IMR-90 (cell line): Measurements from ENCODE around the gene CACNA2D3. TPM values are rescaled to one million over a fixed set of nuclear protein-coding genes. Genes with fewer than 3 reads are reported as not detected.

Experiments used
- ATAC-seq: fragments of 200-7000 bp; cut with Tn5 transposase; 2 replicates; pipeline ENCODE4 v1.9.1; 2020; ENCODE audit warnings: low read depth, mild to moderate bottlenecking, moderate library complexity
- BruUV-seq: library from RNA; stranded (reverse); fragments of 400-500 nt; replicated peaks from 2 replicates; lab custom pipeline; 2021; lab: Mats Ljungman, UMichigan
- CTCF ChIA-PET: fragments of 300-600 bp; formaldehyde crosslinking; extraction: SDS; loops from one replicate; lab custom pipeline; 2021; ENCODE audit warnings: antibody characterized with exemption; lab: Yijun Ruan, JAX
- POLR2A ChIA-PET: fragments of 300-600 bp; sonication (Branson Sonifier 250); formaldehyde crosslinking; loops from one replicate; lab custom pipeline; 2022; ENCODE audit warnings: antibody characterized with exemption; ENCODE audit not compliant: unreplicated experiment; lab: Charles Lee
- DNase-seq: peaks from one replicate; pipeline ENCODE4 v3.0.0; 2013
- H2AFZ ChIP-seq: replicated peaks from 2 replicates; pipeline ENCODE3; 2013; ENCODE audit warnings: low read length, mild to moderate bottlenecking; ENCODE audit not compliant: poor library complexity
- H2AK5ac ChIP-seq: 2 replicates; pipeline ENCODE4 v1.6.1; 2013; ENCODE audit warnings: low read depth, low read length, inconsistent platforms
- H2AK9ac ChIP-seq: replicated peaks from 2 replicates; pipeline ENCODE3; 2013; ENCODE audit warnings: mild to moderate bottlenecking, low read depth, low read length, moderate library complexity; ENCODE audit not compliant: poor library complexity
- H2BK120ac ChIP-seq: 2 replicates; pipeline ENCODE4 v1.6.1; 2013; ENCODE audit warnings: low read depth, low read length, inconsistent platforms
- H2BK15ac ChIP-seq: 3 replicates; pipeline ENCODE4 v1.6.1; 2013; ENCODE audit warnings: low read depth, low read length, inconsistent platforms
- H2BK20ac ChIP-seq: 2 replicates; pipeline ENCODE4 v1.6.1; 2013; ENCODE audit warnings: low read depth, mild to moderate bottlenecking, inconsistent platforms, low read length, moderate library complexity
- H2BK5ac ChIP-seq: 2 replicates; pipeline ENCODE4 v1.6.1; 2013; ENCODE audit warnings: mild to moderate bottlenecking, low read depth, low read length, inconsistent platforms; ENCODE audit not compliant: poor library complexity, severe bottlenecking
- H3K14ac ChIP-seq: replicated peaks from 2 replicates; pipeline ENCODE4 v1.6.1; 2013; ENCODE audit warnings: low read depth, low read length, inconsistent platforms
- H3K18ac ChIP-seq: 2 replicates; pipeline ENCODE4 v1.6.1; 2013; ENCODE audit warnings: low read depth, low read length, control low read depth
- H3K23ac ChIP-seq: 2 replicates; pipeline ENCODE4 v1.6.1; 2013; ENCODE audit warnings: low read depth, low read length, inconsistent platforms
- H3K27ac ChIP-seq: 2 replicates; pipeline ENCODE4 v1.5.1; 2013; ENCODE audit warnings: mild to moderate bottlenecking, control low read depth, low read length; ENCODE audit not compliant: insufficient read depth
- H3K27me3 ChIP-seq: 2 replicates; pipeline ENCODE4 v1.6.1; 2013; ENCODE audit warnings: low read length; ENCODE audit not compliant: control insufficient read depth, insufficient read depth
- H3K36me3 ChIP-seq: 2 replicates; pipeline ENCODE4 v1.6.1; 2013; ENCODE audit warnings: low read length, mixed read lengths; ENCODE audit not compliant: control insufficient read depth, insufficient read depth
- H3K4ac ChIP-seq: 2 replicates; pipeline ENCODE4 v1.6.1; 2013; ENCODE audit warnings: low read depth, low read length, inconsistent platforms
- H3K4me1 ChIP-seq: 2 replicates; pipeline ENCODE4 v1.6.1; 2013; ENCODE audit warnings: low read length, mixed read lengths; ENCODE audit not compliant: control insufficient read depth, insufficient read depth
- H3K4me2 ChIP-seq: 2 replicates; pipeline ENCODE4 v1.6.1; 2013; ENCODE audit warnings: low read depth, mild to moderate bottlenecking, control low read depth, low read length, moderate library complexity
- H3K4me3 ChIP-seq: 2 replicates; pipeline ENCODE4 v1.5.1; 2013; ENCODE audit warnings: low read depth, mild to moderate bottlenecking, control low read depth, low read length, moderate library complexity; ENCODE audit not compliant: insufficient read depth
- H3K56ac ChIP-seq: 2 replicates; pipeline ENCODE4 v1.6.1; 2013; ENCODE audit warnings: low read length, inconsistent platforms; ENCODE audit not compliant: insufficient read depth; ENCODE audit errors: extremely low read depth
- H3K79me1 ChIP-seq, 2 experiments: 2 replicates each; pipeline ENCODE4 v1.6.1; 2013; ENCODE audit warnings: low read length in 2 of 2, inconsistent platforms in 1 of 2, low read depth in 1 of 2
- H3K9ac ChIP-seq: 2 replicates; pipeline ENCODE4 v1.6.1; 2013; ENCODE audit warnings: low read depth, low read length, control low read depth
- H3K9me1 ChIP-seq: 2 replicates; pipeline ENCODE4 v1.6.1; 2013; ENCODE audit warnings: low read length, inconsistent platforms; ENCODE audit not compliant: insufficient read depth
- H3K9me3 ChIP-seq: 2 replicates; pipeline ENCODE4 v1.6.1; 2013; ENCODE audit warnings: low read length; ENCODE audit not compliant: control insufficient read depth, insufficient read depth
- H4K20me1 ChIP-seq: 2 replicates; pipeline ENCODE4 v1.6.1; 2013; ENCODE audit warnings: low read length, inconsistent platforms; ENCODE audit not compliant: insufficient read depth
- H4K5ac ChIP-seq: 2 replicates; pipeline ENCODE4 v1.6.1; 2013; ENCODE audit warnings: mild to moderate bottlenecking, low read depth, low read length, control low read depth
- H4K8ac ChIP-seq, 2 experiments: 2 replicates each; pipeline ENCODE4 v1.6.1; 2013; ENCODE audit warnings: low read depth in 2 of 2, low read length in 2 of 2, control low read depth in 1 of 2, inconsistent platforms in 1 of 2
- H4K91ac ChIP-seq: 2 replicates; pipeline ENCODE4 v1.6.1; 2013; ENCODE audit warnings: low read depth, low read length, inconsistent platforms; ENCODE audit not compliant: insufficient read depth
- CEBPB ChIP-seq: IDR thresholded peaks from 2 replicates; pipeline ENCODE4 v1.6.1; 2012; ENCODE audit warnings: low read depth, low read length, improper control_type of control experiment
- RCOR1 ChIP-seq: IDR thresholded peaks from 2 replicates; pipeline ENCODE4 v1.6.1; 2012; ENCODE audit warnings: mild to moderate bottlenecking, low read length, improper control_type of control experiment; ENCODE audit not compliant: insufficient replicate concordance
- RFX5 ChIP-seq: IDR thresholded peaks from 2 replicates; pipeline ENCODE4 v1.8.0; 2012; ENCODE audit warnings: low read depth, mild to moderate bottlenecking, low read length, moderate library complexity
- WGBS, 2 experiments: methylation state at CpG; one replicate each; pipeline versions ENCODE4 v1.1.5 to v1.1.7; 2013; ENCODE audit warnings: missing lambda C conversion rate in 2 of 2; ENCODE audit not compliant: insufficient read length in 1 of 2; ENCODE audit errors: extremely low coverage in 2 of 2; 5-methylcytosine and 5-hydroxymethylcytosine counted together
- dilution Hi-C: fragments of 300-500 bp; cut with HindIII; formaldehyde crosslinking; loops from one replicate; pipeline ENCODE4 v1.14.3; 2018; ENCODE audit warnings: low sequenced_read_pairs; ENCODE audit not compliant: unreplicated experiment
- in situ Hi-C: fragments of 300-500 bp; cut with MboI; formaldehyde crosslinking; loops from 3 replicates; pipeline ENCODE4 v1.14.3; 2019; ENCODE audit warnings: low sequenced_read_pairs, inconsistent platforms, mixed read lengths
- intact Hi-C: fragments of 100-400 bp; cut with micrococcal nuclease; formaldehyde crosslinking; loops from 2 replicates; pipeline ENCODE4 v1.10.0; 2022
- polyA plus RNA-seq, 3 experiments: library from polyadenylated mRNA; depleted of rRNA; stranded (reverse); fragments of >200 nt; gene quantifications; 2 replicates each; pipeline ENCODE4 v1.2.3, GENCODE V29; 2012; ENCODE audit warnings: low replicate concordance in 1 of 3
- total RNA-seq: library from RNA; depleted of rRNA; stranded (reverse); fragments of >200 nt; gene quantifications from 2 replicates; pipeline ENCODE4 v1.2.3, GENCODE V29; 2012
- TF ChIP-seq, protein P1 (sequence below): fragments of 150-350 bp; IDR thresholded peaks from 2 replicates; pipeline ENCODE4 v1.6.1; 2017; ENCODE audit warnings: mild to moderate bottlenecking, antibody characterized with exemption, low read length, low read depth

Gene CACNA2D3
- total and polyA plus RNA-seq, 2 of the 4 experiments (the other 2 are of a cell fraction) = 0.36 to 0.41 TPM

DNA sequence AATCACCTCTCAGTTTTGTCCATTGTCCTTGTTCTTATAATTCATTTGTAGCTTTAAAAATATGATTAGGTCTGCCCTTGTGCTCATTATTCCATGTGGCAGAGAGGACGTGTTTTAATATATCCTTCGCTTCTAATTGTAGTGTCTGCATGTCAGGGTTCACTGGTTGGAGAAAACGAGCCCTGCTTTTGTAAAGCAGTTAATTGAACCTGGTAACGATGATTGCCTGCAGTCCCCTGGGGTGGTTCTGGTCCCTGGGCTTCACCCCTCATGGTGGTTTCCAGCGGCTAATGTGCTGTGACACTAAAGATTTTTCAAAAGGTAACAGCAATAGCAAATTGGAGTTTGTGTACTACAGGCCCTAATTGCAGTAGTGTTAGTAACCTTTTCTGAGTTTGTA, 299.6 kb downstream of the CACNA2D3 start:
- Histone ChIP-seq H2BK15ac (no peak overlapping the region), H3K4me2 (no peak overlapping the region), H4K20me1 (no peaks in the 10 kb centered on the region), H3K4ac (no peak overlapping the region), H3K18ac (no peak overlapping the region), H3K4me3 (no peak overlapping the region), H3K9ac (no peak overlapping the region), H3K79me1 (no peaks in the 10 kb centered on the region), H3K9me3 (no peaks in the 10 kb centered on the region), H3K23ac (no peak overlapping the region), H4K8ac (no peak overlapping the region), H3K56ac (no peak overlapping the region), H4K5ac (no peak overlapping the region), H2AFZ (no peak overlapping the region), H4K91ac (no peak overlapping the region), H3K4me1 (no peaks in the 10 kb centered on the region), H2AK5ac (no peak overlapping the region), H3K14ac (no peak overlapping the region), H3K27ac (no peak overlapping the region), H3K27me3 (no peaks in the 10 kb centered on the region), H2BK5ac (no peak overlapping the region), H3K36me3 (no peaks in the 10 kb centered on the region), H2AK9ac (no peak overlapping the region), H2BK20ac (no peak overlapping the region), H2BK120ac (no peak overlapping the region), H3K9me1 (no peaks in the 10 kb centered on the region)
- TF ChIP-seq RFX5 = no peak
- TF ChIP-seq CEBPB = no peak
- no peak for TF ChIP-seq RCOR1
- TF ChIP-seq, protein P1, sequence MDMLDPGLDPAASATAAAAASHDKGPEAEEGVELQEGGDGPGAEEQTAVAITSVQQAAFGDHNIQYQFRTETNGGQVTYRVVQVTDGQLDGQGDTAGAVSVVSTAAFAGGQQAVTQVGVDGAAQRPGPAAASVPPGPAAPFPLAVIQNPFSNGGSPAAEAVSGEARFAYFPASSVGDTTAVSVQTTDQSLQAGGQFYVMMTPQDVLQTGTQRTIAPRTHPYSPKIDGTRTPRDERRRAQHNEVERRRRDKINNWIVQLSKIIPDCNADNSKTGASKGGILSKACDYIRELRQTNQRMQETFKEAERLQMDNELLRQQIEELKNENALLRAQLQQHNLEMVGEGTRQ = no peak
- dilution Hi-C loops = no loop called here
- no TSS peak for BruUV-seq
- WGBS, 2 experiments = no CpG with 5 or more reads among the region's 5 CpGs
- no peak for ATAC-seq
- CTCF ChIA-PET = no interaction called here
- intact Hi-C loops = loop anchor here (10.0 kb wide), 1 partner anchor 487 kb away; no protein-coding TSS in a partner anchor
- POLR2A ChIA-PET = no interaction called here
- DNase-seq = no peak
- in situ Hi-C loops = loop anchor here (10.0 kb wide), 4 partner anchors 1063 to 1833 kb away; partner anchors contain the start of gene WNT5A
